ENCODE data around the gene RAB31. TPM values are rescaled to one million over a fixed set of nuclear protein-coding genes. Genes with fewer than 3 reads are reported as not detected.
A peak's percentile ranks its signal among the peaks of the same experiment; 100 is the strongest.

The RAB31 gene
- total RNA-seq, 4 donors from 2014 or later: 22.9 to 98.1 (median 34.3) TPM

GRCh38 chr18:9868857-9869714, 161.0 kb downstream of the RAB31 start:
- Histone ChIP-seq H3K36me3 (no peaks in the 10 kb centered on the region), H3K4me3 (no peak overlapping the region), H3K27ac (peak overlapping the region; percentile 53 to 62), H3K9me3 (no peaks in the 10 kb centered on the region), H3K27me3 (no peaks in the 10 kb centered on the region), H3K4me1 (peaks cover 6 to 10% of the 10 kb centered on the region in 2 donors)
- no peak for TF ChIP-seq POLR2A (IDR thresholded peaks at IDR 0.05)
- no peak for TF ChIP-seq CTCF (IDR thresholded peaks at IDR 0.05)
- intact Hi-C loops (cut with DNase I; ENCODE audit: low total_unique reads): no loop called here
- DNase-seq: no peak

- TF ChIP-seq CTCF (IDR thresholded peaks at IDR 0.05) (no peak), POLR2A (IDR thresholded peaks at IDR 0.05) (no peak)
Measured at GRCh38 chr18:9869715-9870430, 161.8 kb downstream of the RAB31 start.

GRCh38 chr18:9870431-9871008, 162.4 kb downstream of the RAB31 start:
- Histone ChIP-seq H3K27ac (peak overlapping the region; percentile 53 to 62), H3K36me3 (no peaks in the 10 kb centered on the region), H3K9me3 (no peaks in the 10 kb centered on the region), H3K27me3 (no peaks in the 10 kb centered on the region), H3K4me3 (no peak overlapping the region), H3K4me1 (peaks cover 6 to 10% of the 10 kb centered on the region in 2 donors)
- TF ChIP-seq CTCF (IDR thresholded peaks at IDR 0.05) (no peak), POLR2A (IDR thresholded peaks at IDR 0.05) (no peak)
- no peak for DNase-seq
- intact Hi-C loops (cut with DNase I; ENCODE audit: low total_unique reads): no loop called here

More at GRCh38 chr18:9869715-9870430, 161.8 kb downstream of the RAB31 start:
- intact Hi-C loops (cut with DNase I; ENCODE audit: low total_unique reads): no loop called here
- DNase-seq: peak; percentile 42 to 75
- no peaks in the 10 kb centered on the region for H3K27me3 ChIP-seq
- H3K36me3 ChIP-seq: no peaks in the 10 kb centered on the region
- H3K27ac ChIP-seq: peak overlapping the region; percentile 53 to 62
- no peaks in the 10 kb centered on the region for H3K9me3 ChIP-seq
- H3K4me3 ChIP-seq: no peak overlapping the region
- H3K4me1 ChIP-seq: peaks cover 6 to 10% of the 10 kb centered on the region in 2 donors

GRCh38 chr18:9871244-9871746, 163.2 kb downstream of the RAB31 start:
- no peaks in the 10 kb centered on the region for H3K36me3 ChIP-seq
- no peak overlapping the region for H3K27ac ChIP-seq
- no peaks in the 10 kb centered on the region for H3K27me3 ChIP-seq
- intact Hi-C loops (cut with DNase I; ENCODE audit: low total_unique reads): no loop called here
- no peak for DNase-seq
- H3K4me3 ChIP-seq: no peak overlapping the region
- peaks cover 6 to 10% of the 10 kb centered on the region in 2 donors for H3K4me1 ChIP-seq
- H3K9me3 ChIP-seq: no peaks in the 10 kb centered on the region
- no peak for TF ChIP-seq CTCF (IDR thresholded peaks at IDR 0.05)
- no peak for TF ChIP-seq POLR2A (IDR thresholded peaks at IDR 0.05)

All from uterus (tissue), 4 donors.